Chondrocyte (in vitro differentiated cells): ENCODE data around the gene CSTPP1. TPM values are rescaled to one million over a fixed set of nuclear protein-coding genes. Genes with fewer than 3 reads are reported as not detected.

Experiments
- DNase-seq: peaks from one replicate; pipeline ENCODE4 v3.0.0; 2021; ENCODE audit warnings: mixed read lengths, low spot score
- H3K27ac Mint-ChIP-seq: one replicate; pipeline ENCODE4 v1.8.0; 2021; ENCODE audit warnings: mild to moderate bottlenecking, moderate library complexity, mixed read lengths; ENCODE audit not compliant: unreplicated experiment
- H3K27me3 Mint-ChIP-seq: 2 replicates; pipeline ENCODE4 v1.8.0; 2021; ENCODE audit warnings: low read depth, mixed read lengths
- H3K36me3 Mint-ChIP-seq: 2 replicates; pipeline ENCODE4 v1.8.0; 2021; ENCODE audit warnings: low read depth, mixed read lengths
- H3K4me1 Mint-ChIP-seq: 2 replicates; pipeline ENCODE4 v1.8.0; 2021; ENCODE audit warnings: low read depth, mild to moderate bottlenecking, mixed read lengths
- H3K4me3 Mint-ChIP-seq: one replicate; pipeline ENCODE4 v1.8.0; 2021; ENCODE audit warnings: mild to moderate bottlenecking, moderate library complexity, mixed read lengths; ENCODE audit not compliant: unreplicated experiment
- H3K9me3 Mint-ChIP-seq: 2 replicates; pipeline ENCODE4 v1.8.0; 2021; ENCODE audit warnings: low read depth, mixed read lengths
- total RNA-seq: library from RNA; stranded (reverse); gene quantifications from 3 replicates; pipeline ENCODE4 v1.2.1, GENCODE V29; 2021
- TF ChIP-seq, protein P1 (sequence below): fragments of 200-600 bp; sonication (generic); IDR thresholded peaks from 2 replicates; pipeline ENCODE4 v1.5.0; 2021; ENCODE audit warnings: antibody characterized with exemption, mild to moderate bottlenecking, moderate library complexity

The CSTPP1 gene
- total RNA-seq, 1 donor from 2014 or later: 19.6 TPM

DNA sequence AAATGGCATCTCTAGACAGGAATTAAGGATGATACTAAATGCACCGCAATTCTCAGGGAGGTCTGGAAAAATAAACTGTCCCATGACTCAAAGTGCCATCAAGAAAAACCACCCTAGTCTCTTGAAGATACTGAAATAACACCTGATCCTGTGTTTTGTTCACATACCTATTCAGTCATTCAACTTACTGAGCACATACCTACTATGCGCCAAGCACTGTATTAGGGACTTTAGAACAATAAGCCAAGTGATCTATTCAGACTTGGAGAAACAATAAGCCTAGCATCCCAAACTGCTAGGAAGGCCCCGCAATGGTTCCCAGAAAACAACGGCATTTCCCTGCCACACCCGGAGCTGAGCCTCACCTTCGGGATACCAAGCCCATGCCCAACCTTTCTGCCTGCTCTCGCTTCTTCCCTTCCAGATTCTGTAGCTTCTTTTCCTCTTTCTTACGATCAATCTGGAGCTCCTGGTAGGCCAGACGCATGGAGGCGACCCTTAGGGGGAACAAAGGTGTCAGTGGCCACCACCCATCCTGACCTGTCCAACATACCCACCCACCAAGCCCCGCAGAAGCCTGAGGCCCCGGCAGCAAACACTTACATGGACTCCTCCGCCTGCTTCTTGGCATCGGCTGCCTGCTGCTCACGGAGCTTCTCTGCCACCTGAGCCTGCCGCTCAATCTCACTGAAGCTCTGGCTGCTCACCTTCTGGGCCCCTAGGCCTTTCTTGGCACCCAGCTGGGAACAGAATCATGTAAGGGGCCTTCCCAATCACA lies 234.7 kb downstream of the CSTPP1 start:
- no peak for DNase-seq
- no peak overlapping the region for H3K4me3 Mint-ChIP-seq
- peaks cover 13% of the 10 kb centered on the region for H3K4me1 Mint-ChIP-seq
- no peaks in the 10 kb centered on the region for H3K9me3 Mint-ChIP-seq
- TF ChIP-seq, protein P1, sequence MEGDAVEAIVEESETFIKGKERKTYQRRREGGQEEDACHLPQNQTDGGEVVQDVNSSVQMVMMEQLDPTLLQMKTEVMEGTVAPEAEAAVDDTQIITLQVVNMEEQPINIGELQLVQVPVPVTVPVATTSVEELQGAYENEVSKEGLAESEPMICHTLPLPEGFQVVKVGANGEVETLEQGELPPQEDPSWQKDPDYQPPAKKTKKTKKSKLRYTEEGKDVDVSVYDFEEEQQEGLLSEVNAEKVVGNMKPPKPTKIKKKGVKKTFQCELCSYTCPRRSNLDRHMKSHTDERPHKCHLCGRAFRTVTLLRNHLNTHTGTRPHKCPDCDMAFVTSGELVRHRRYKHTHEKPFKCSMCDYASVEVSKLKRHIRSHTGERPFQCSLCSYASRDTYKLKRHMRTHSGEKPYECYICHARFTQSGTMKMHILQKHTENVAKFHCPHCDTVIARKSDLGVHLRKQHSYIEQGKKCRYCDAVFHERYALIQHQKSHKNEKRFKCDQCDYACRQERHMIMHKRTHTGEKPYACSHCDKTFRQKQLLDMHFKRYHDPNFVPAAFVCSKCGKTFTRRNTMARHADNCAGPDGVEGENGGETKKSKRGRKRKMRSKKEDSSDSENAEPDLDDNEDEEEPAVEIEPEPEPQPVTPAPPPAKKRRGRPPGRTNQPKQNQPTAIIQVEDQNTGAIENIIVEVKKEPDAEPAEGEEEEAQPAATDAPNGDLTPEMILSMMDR: no peak
- H3K36me3 Mint-ChIP-seq: peaks cover 22% of the 10 kb centered on the region
- peak overlapping the region; percentile 6 for H3K27ac Mint-ChIP-seq
- H3K27me3 Mint-ChIP-seq: no peaks in the 10 kb centered on the region

- Mint-ChIP-seq H3K27me3 (no peaks in the 10 kb centered on the region), H3K9me3 (no peaks in the 10 kb centered on the region), H3K36me3 (peaks cover 20% of the 10 kb centered on the region), H3K27ac (no peak overlapping the region), H3K4me1 (peaks cover 13% of the 10 kb centered on the region), H3K4me3 (no peak overlapping the region)
- TF ChIP-seq, protein P1: no peak
- DNase-seq: no peak
Observed at GRCh38 chr11:47171856-47172255, 235.3 kb downstream of the CSTPP1 start.

DNA sequence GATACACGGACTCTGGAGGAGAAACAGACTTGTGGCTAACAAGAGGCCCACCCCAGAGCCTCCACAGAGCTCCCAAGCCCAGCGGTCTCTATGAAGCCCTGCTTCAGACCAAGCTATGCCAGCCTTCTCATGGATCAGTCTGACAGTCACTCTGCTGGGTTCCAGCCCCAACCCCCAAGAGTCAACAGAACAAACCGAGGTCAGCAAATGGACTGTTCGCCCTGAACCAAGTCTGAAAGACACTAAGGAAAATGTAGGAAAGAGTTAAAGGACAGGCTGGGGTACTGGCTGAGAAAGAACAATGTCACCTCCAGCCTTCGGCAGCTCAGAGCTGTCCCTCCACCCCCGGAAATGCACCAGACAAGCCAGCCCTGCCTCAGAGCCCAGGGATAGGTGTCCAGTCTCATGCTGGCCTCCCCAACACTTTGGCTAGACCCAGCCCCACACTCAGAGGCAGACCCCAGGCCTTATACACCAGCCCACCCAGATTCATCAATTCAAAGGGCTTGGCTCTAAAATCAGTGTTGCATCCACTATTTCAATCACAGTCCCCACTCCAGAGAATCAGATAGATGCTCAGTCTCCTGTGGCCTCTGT lies 236.3 kb downstream of the CSTPP1 start:
- TF ChIP-seq, protein P1: no peak
- Mint-ChIP-seq H3K27me3 (no peaks in the 10 kb centered on the region), H3K9me3 (no peaks in the 10 kb centered on the region), H3K4me3 (no peak overlapping the region), H3K4me1 (peaks cover 21% of the 10 kb centered on the region), H3K27ac (peak overlapping the region; percentile 47), H3K36me3 (peaks cover 18% of the 10 kb centered on the region)
- DNase-seq: no peak

GRCh38 chr11:47175746-47176327 lies 239.3 kb downstream of the CSTPP1 start:
- Mint-ChIP-seq H3K27ac (peak overlapping the region; percentile 100), H3K27me3 (no peaks in the 10 kb centered on the region), H3K9me3 (no peaks in the 10 kb centered on the region), H3K4me3 (peak overlapping the region; percentile 96), H3K36me3 (peaks cover 20% of the 10 kb centered on the region), H3K4me1 (peaks cover 26% of the 10 kb centered on the region)
- TF ChIP-seq, protein P1: no peak
- no peak for DNase-seq
